Heart left ventricle (tissue), 16 donors: Measurements from ENCODE around the gene CDKN2B. TPM values are rescaled to one million over a fixed set of nuclear protein-coding genes. Genes with fewer than 3 reads are reported as not detected.

ENCODE experiments used
- ATAC-seq, 4 donors: fragments of 200-7000 bp; cut with Tn5 transposase; one replicate each; pipeline ENCODE4 v1.9.1; 2020 to 2022; ENCODE audit warnings: moderate library complexity in 4 of 4, mild to moderate bottlenecking in 3 of 4, moderate number of reproducible peaks in 1 of 4
- DNase-seq, 5 donors: peaks; one replicate each; pipeline ENCODE4 v3.0.0-alpha.2; 2020
- H3K27ac ChIP-seq, 12 donors: fragments of 200-600 bp; sonication (generic) in 4 of 12; one replicate each; pipeline versions ENCODE4 v1.5.0 to v1.8.0; 2016 to 2022; ENCODE audit warnings: mild to moderate bottlenecking in 2 of 12
- H3K27me3 ChIP-seq, 9 donors: fragments of 200-600 bp; sonication (generic) in 2 of 9; one replicate each; pipeline versions ENCODE4 v1.5.1 to v1.8.0; 2016 to 2022; ENCODE audit warnings: mild to moderate bottlenecking in 3 of 9
- H3K36me3 ChIP-seq, 9 donors: fragments of 200-600 bp; sonication (generic) in 2 of 9; one replicate each; pipeline versions ENCODE4 v1.5.0 to v1.8.0; 2018 to 2022; ENCODE audit warnings: mild to moderate bottlenecking in 2 of 9
- H3K4me1 ChIP-seq, 12 donors: fragments of 200-600 bp; sonication (generic) in 4 of 12; one replicate each; pipeline versions ENCODE4 v1.5.0 to v1.8.0; 2016 to 2022; ENCODE audit warnings: mild to moderate bottlenecking in 3 of 12
- H3K4me3 ChIP-seq, 12 donors: fragments of 200-600 bp; sonication (generic) in 4 of 12; one replicate each; pipeline versions ENCODE4 v1.5.0 to v1.8.0; 2017 to 2022; ENCODE audit warnings: mild to moderate bottlenecking in 9 of 12, moderate library complexity in 4 of 12
- H3K9me3 ChIP-seq, 12 donors: fragments of 200-600 bp; sonication (generic) in 4 of 12; one replicate each; pipeline versions ENCODE4 v1.5.0 to v1.8.0; 2016 to 2022; ENCODE audit warnings: mild to moderate bottlenecking in 1 of 12
- CTCF ChIP-seq, 12 donors: fragments of 200-600 bp; sonication (generic) in 4 of 12; IDR thresholded peaks; one replicate each; pipeline versions ENCODE4 v1.5.0 to v1.8.0; 2018 to 2022; ENCODE audit warnings: antibody characterized with exemption in 12 of 12, mild to moderate bottlenecking in 5 of 12
- POLR2A ChIP-seq, 2 donors: fragments of 450-650 bp; IDR thresholded peaks; one replicate each; pipeline ENCODE4 v1.6.1; 2017; ENCODE audit warnings: antibody characterized with exemption in 2 of 2, mild to moderate bottlenecking in 2 of 2, moderate library complexity in 2 of 2
- WGBS, 4 donors: extraction: QIAGEN DNeasy Blood & Tissue Kit in 2 of 4; methylation state at CpG; one replicate each; pipeline versions ENCODE4 v1.1.5 to v1.1.7; 2013 to 2018; 5-methylcytosine and 5-hydroxymethylcytosine counted together
- intact Hi-C, 10 donors: fragments of 100-400 bp; cut with DNase I; formaldehyde crosslinking; loops; one replicate each; pipeline versions ENCODE4 v1.11.1 to v1.14.2; 2022
- polyA plus RNA-seq, 2 donors: library from polyadenylated mRNA; stranded (reverse); fragments of 200-250 nt; gene quantifications; one replicate each; pipeline ENCODE4 v1.2.3, GENCODE V29; 2013
- total RNA-seq, 9 donors: library from RNA; depleted of rRNA in 2 of 9; stranded (reverse); fragments of >200 nt in 2 of 9; fragmentation: NEBNext Ultra II Directional in 3 of 9; extraction: Animal tissue kit (Norgen Biotek cat#: 25700) in 3 of 9; gene quantifications; one replicate each; pipeline versions ENCODE4 v1.1.0 to v1.2.4, GENCODE V29; 2016 to 2023
- donor health status: ischemic (EF 13 %, LVEDD 7.1; RV severe dilation, severe dysfunction).
- donor health status: healthy with polysubstance abuse.
- donor health status: DM: no; HTN: yes; CAD: no.
- donor health status: DM: no; HTN: no; CAD: no.
- donor health status: ischemic (EF 25% LVEDD 6.9; RV normal size, moderate dysfunction).
- donor health status: ischemic (EF 25% LVEDD 5.7; RV mildly dilated, moderate dysfunction).
- donor health status: healthy.
- donor health status: DM: yes; HTN: yes; CAD: no.
- donor health status: ischemic (EF 35%, LVEDD 5.7; RV mildly dilated, moderate dysfunction).
- donor health status: nonischemic (EF 11% LVEDD 7.7; RV severe dilation, severe dysfunction).
- donor health status: DM: yes; HTN: yes; CAD: no.
- donor health status: PGD.
- donor health status: ischemic (EF 29% LVEDD 5.4; RV normal size, mild dysfunction).
- donor health status: nonischemic (EF 23%, LVEDD 6.1; RV moderate dilation, normal function).

The CDKN2B gene
- total and polyA plus RNA-seq, 11 donors, result 0.88 to 4.8 (median 1.6) TPM

DNA sequence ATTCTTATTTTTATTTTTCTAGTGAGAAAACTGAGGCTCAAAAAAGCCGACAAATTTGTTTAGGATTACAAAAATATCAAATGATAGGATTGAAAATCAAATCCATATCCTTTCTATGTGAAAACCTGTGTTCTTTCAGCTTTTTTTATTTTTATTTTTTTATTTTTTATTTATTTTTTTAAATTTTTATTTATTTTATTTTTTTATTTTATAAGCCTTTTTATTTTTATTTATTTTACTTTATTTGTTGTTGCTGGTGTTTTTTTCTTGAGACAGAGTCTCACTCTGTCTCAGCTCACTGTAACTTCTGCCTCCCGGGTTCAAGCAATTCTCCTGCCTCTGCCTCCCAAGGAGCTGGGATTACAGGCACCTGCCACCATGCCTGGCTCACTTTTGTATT lies 45.4 kb upstream of the CDKN2B start:
- no peak for ATAC-seq
- Histone ChIP-seq H3K36me3 (no peaks in the 10 kb centered on the region), H3K4me1 (peaks cover 0 to 25% (median 0%) of the 10 kb centered on the region in 12 donors), H3K4me3 (no peak overlapping the region), H3K27ac (no peak overlapping the region), H3K27me3 (no peaks in the 10 kb centered on the region), H3K9me3 (no peaks in the 10 kb centered on the region)
- TF ChIP-seq CTCF (IDR thresholded peaks at IDR 0.05) (no peak), POLR2A (IDR thresholded peaks at IDR 0.05) (no peak)
- intact Hi-C loops, result loop anchor here in 1 of 10 donors (5.0 to 10.0 kb wide), 2 partner anchors 60 to 183 kb away; partner anchors contain the start of genes CDKN2A and CDKN2B-AS1
- DNase-seq, result no peak
- WGBS, 4 donors, result 93 to 97% (median 96%) methylated on average over 2 of the region's 2 CpGs

DNA sequence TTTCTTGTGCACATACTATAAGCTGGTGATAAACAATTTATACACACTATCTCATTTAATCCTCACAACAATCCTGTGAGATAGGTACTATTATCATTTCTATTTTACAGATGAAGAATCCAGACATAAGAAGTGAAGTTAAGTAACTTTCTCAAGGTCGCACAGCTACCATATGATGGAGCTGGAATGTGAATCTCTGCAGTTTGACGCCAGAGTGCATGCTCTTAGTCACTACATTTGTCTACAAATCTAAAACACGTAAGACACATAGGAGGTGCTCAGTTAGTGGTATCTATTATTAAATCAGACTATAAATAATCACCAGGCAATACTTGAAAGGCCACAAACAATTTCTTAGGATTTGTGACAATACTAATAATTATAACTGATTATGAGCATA lies 45.0 kb upstream of the CDKN2B start:
- Histone ChIP-seq H3K4me1 (peaks cover 0 to 25% (median 0%) of the 10 kb centered on the region in 12 donors), H3K9me3 (no peaks in the 10 kb centered on the region), H3K4me3 (no peak overlapping the region), H3K27me3 (no peaks in the 10 kb centered on the region), H3K36me3 (no peaks in the 10 kb centered on the region), H3K27ac (no peak overlapping the region)
- ATAC-seq (no peak), DNase-seq (no peak)
- intact Hi-C loops, result loop anchor here in 1 of 10 donors (5.0 to 10.0 kb wide), 2 partner anchors 59 to 183 kb away; partner anchors contain the start of genes CDKN2A and CDKN2B-AS1
- TF ChIP-seq POLR2A (IDR thresholded peaks at IDR 0.05) (no peak), CTCF (IDR thresholded peaks at IDR 0.05) (no peak)
- 89 to 94% (median 91%) methylated on average over 3 of the region's 3 CpGs for WGBS, 4 donors

DNA sequence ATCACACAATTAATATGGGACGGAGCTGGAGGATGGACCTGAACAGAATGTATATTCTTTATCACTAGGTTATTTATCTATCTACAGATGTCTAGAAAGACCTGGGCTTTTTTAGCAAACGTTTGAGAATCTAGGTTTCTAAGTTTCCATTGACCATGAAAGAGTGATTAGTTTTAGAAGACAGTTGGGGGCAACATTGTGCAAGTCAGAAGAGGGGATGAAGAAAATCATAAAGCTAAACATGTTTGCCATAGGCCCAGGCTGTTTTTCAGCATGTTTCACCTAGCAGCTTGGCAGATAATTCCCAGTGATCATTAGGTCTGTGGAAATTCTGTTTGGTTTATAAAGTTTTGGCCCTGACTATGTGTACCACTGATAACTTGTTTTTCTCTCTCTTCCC lies 44.1 kb upstream of the CDKN2B start:
- no peak for DNase-seq
- intact Hi-C loops, result loop anchor here in 1 of 10 donors (5.0 to 10.0 kb wide), 2 partner anchors 58 to 184 kb away; partner anchors contain the start of genes CDKN2A and CDKN2B-AS1
- no peaks in the 10 kb centered on the region for H3K36me3 ChIP-seq
- no peaks in the 10 kb centered on the region for H3K27me3 ChIP-seq
- ATAC-seq, result no peak
- H3K4me3 ChIP-seq, result no peak overlapping the region
- WGBS, 4 donors, result 57 to 65% (median 58%) methylated on average over 2 of the region's 2 CpGs
- peaks cover 0 to 25% (median 0%) of the 10 kb centered on the region in 12 donors for H3K4me1 ChIP-seq
- no peak for TF ChIP-seq POLR2A (IDR thresholded peaks at IDR 0.05)
- no peak for TF ChIP-seq CTCF (IDR thresholded peaks at IDR 0.05)
- no peaks in the 10 kb centered on the region for H3K9me3 ChIP-seq
- no peak overlapping the region for H3K27ac ChIP-seq

- ATAC-seq, result no peak
- no peaks in the 10 kb centered on the region for H3K36me3 ChIP-seq
- no peak for DNase-seq
- H3K27me3 ChIP-seq, result no peaks in the 10 kb centered on the region
- WGBS, 4 donors, result 39 to 48% (median 44%) methylated on average over 4 of the region's 4 CpGs
- no peaks in the 10 kb centered on the region for H3K9me3 ChIP-seq
- intact Hi-C loops, result loop anchor here in 1 of 10 donors (5.0 to 10.0 kb wide), 2 partner anchors 58 to 185 kb away; partner anchors contain the start of genes CDKN2A and CDKN2B-AS1
- H3K4me3 ChIP-seq, result no peak overlapping the region
- H3K27ac ChIP-seq, result no peak overlapping the region
- H3K4me1 ChIP-seq, result peaks cover 0 to 25% (median 0%) of the 10 kb centered on the region in 12 donors
- no peak for TF ChIP-seq CTCF (IDR thresholded peaks at IDR 0.05)
Observed at GRCh38 chr9:22052376-22052945, 43.4 kb upstream of the CDKN2B start.
